Putamen (tissue), 1 donor: ENCODE results near the gene CRYL1.
A peak's percentile ranks its signal among the peaks of the same experiment; 100 is the strongest.

Experiments used
- DNase-seq: peaks from one replicate; pipeline ENCODE4 v3.0.0-alpha.2; 2016; ENCODE audit warnings: low spot score

The CRYL1 gene

GRCh38 chr13:20525601-20526544, at the start of gene CRYL1:
Gene CRYL1 (minus strand): TSS chr13:20525857. CDS start chr13:20525794, 63 bp downstream.
- peak; percentile 88 for DNase-seq

GRCh38 chr13:20573636-20574035, 48.0 kb upstream of the CRYL1 start:
- no peak for DNase-seq

GRCh38 chr13:20573186-20573585, 47.5 kb upstream of the CRYL1 start:
- no peak for DNase-seq

- no peak for DNase-seq
Observed at GRCh38 chr13:20571676-20572075, 46.0 kb upstream of the CRYL1 start.

- DNase-seq, result no peak
Observed at GRCh38 chr13:20570517-20570916, 44.9 kb upstream of the CRYL1 start.

- peak; percentile 20 for DNase-seq
Observed at GRCh38 chr13:20567881-20568528, 42.3 kb upstream of the CRYL1 start.

- DNase-seq, result peak; percentile 90
Observed at GRCh38 chr13:20566898-20567874, 41.5 kb upstream of the CRYL1 start, which contains the start of gene IFT88. Gene IFT88 (plus strand): TSS chr13:20567157. CDS start chr13:20574386, 7,229 bp downstream.

GRCh38 chr13:20566468-20566897, 40.8 kb upstream of the CRYL1 start:
- no peak for DNase-seq

GRCh38 chr13:20565115-20565736, 39.6 kb upstream of the CRYL1 start:
- no peak for DNase-seq

- no peak for DNase-seq
Observed at GRCh38 chr13:20561741-20562140, 36.1 kb upstream of the CRYL1 start.

GRCh38 chr13:20559659-20560356, 34.2 kb upstream of the CRYL1 start:
- DNase-seq, result no peak

GRCh38 chr13:20558982-20559381, 33.3 kb upstream of the CRYL1 start:
- DNase-seq, result no peak

- peak; percentile 94 for DNase-seq
Observed at GRCh38 chr13:20553311-20553710, 27.7 kb upstream of the CRYL1 start.

- DNase-seq, result peak; percentile 35
Observed at GRCh38 chr13:20550799-20551198, 25.1 kb upstream of the CRYL1 start.

- no peak for DNase-seq
Observed at GRCh38 chr13:20547479-20547908, 21.8 kb upstream of the CRYL1 start.

- DNase-seq, result no peak
Observed at GRCh38 chr13:20546556-20546955, 20.9 kb upstream of the CRYL1 start.

GRCh38 chr13:20544201-20544923, 18.7 kb upstream of the CRYL1 start:
- DNase-seq, result no peak

- DNase-seq, result no peak
Observed at GRCh38 chr13:20536992-20537391, 11.3 kb upstream of the CRYL1 start.

GRCh38 chr13:20534038-20534608, 8.5 kb upstream of the CRYL1 start:
- DNase-seq, result no peak

- no peak for DNase-seq
Observed at GRCh38 chr13:20528452-20528851, 2.8 kb upstream of the CRYL1 start.
